ENCODE measurements around the gene DHX16. TPM values are rescaled to one million over a fixed set of nuclear protein-coding genes. Genes with fewer than 3 reads are reported as not detected.

The DHX16 gene
- total and polyA plus RNA-seq, 2 experiments from 2014 or later: 16.0 to 31.3 TPM

DNA sequence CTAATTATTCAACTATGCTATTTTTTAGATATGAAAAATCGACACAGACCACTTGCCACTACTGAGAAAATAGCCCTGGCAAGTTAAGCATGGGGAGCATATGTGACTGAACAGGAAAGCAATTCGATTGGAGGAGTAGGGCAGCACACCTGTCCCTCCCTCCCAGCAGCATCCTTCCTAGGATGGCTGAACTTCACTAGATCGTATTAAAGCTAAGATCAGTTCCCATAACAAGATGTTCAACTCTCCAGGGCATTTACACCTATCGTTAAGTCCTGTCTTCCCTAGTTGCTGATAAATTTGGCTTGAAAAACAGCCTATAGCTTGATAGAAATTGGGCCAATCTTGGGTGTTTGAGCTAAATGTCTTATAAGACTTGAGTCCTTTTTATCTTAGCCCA lies 62.7 kb downstream of the DHX16 start:
- Histone ChIP-seq H3K4me1 (ENCODE audit: insufficient read depth) (peaks cover 13% of the 10 kb centered on the region; the same call in 1 of the 2 replicates), H3K4me2 (no peak overlapping the region), H2AFZ (no peak overlapping the region), H3K4me3 (no peak overlapping the region), H3F3A (replicated peaks; ENCODE audit: low read depth) (peaks cover 11% of the 10 kb centered on the region), H3K27ac (ENCODE audit: low read depth) (no peak overlapping the region), H3K79me2 (replicated peaks; ENCODE audit: insufficient read depth) (peaks cover 34% of the 10 kb centered on the region), H3K9me2 (ENCODE audit: insufficient read depth) (no peaks in the 10 kb centered on the region), H3K36me3 (ENCODE audit: insufficient read depth) (peaks cover 54% of the 10 kb centered on the region), H3K27me3 (ENCODE audit: insufficient read depth) (no peaks in the 10 kb centered on the region), H4K20me1 (replicated peaks; ENCODE audit: insufficient read depth) (peaks cover 27% of the 10 kb centered on the region)
- no peak for DNase-seq (ENCODE audit: low spot score)
- H3K4me1 Mint-ChIP-seq: peaks cover 30% of the 10 kb centered on the region
- H3K27ac Mint-ChIP-seq: no peak overlapping the region
- no peak overlapping the region for H3K4me3 Mint-ChIP-seq
- peaks cover 22% of the 10 kb centered on the region for H3K27me3 Mint-ChIP-seq (ENCODE audit: insufficient read depth, low read depth, poor library complexity)
- peaks cover 96% of the 10 kb centered on the region for H3K36me3 Mint-ChIP-seq (ENCODE audit: low read depth)
- H3K9me3 Mint-ChIP-seq: 0 out of 3 replicates have a peak, but pooled peaks cover under 1% of the 10 kb centered on the region
- TF ChIP-seq REST (IDR thresholded peaks at IDR 0.05; ENCODE audit: unreplicated experiment) (no peak), NANOG (IDR thresholded peaks at IDR 0.05; ENCODE audit: borderline replicate concordance) (no peak), EZH2 (IDR thresholded peaks at IDR 0.05; ENCODE audit: low read depth, unreplicated experiment) (no peak), ZNF114 (CRISPR knock-in tag; IDR thresholded peaks at IDR 0.05) (no peak), POLR2AphosphoS5 (IDR thresholded peaks at IDR 0.05; ENCODE audit: low read depth) (no peak), CREB1 (CRISPR knock-in tag; IDR thresholded peaks at IDR 0.05; ENCODE audit: low read depth) (no peak), JUNB (IDR thresholded peaks at IDR 0.05; ENCODE audit: unreplicated experiment) (no peak), STAT1 (IDR thresholded peaks at IDR 0.05; ENCODE audit: unreplicated experiment) (no peak), EZH2phosphoT487 (IDR thresholded peaks at IDR 0.05; ENCODE audit: unreplicated experiment) (no peak), ETS1 (IDR thresholded peaks at IDR 0.05) (no peak), ZNF331 (CRISPR knock-in tag; IDR thresholded peaks at IDR 0.05; ENCODE audit: low read depth) (no peak)
- TF ChIP-seq, protein P1, sequence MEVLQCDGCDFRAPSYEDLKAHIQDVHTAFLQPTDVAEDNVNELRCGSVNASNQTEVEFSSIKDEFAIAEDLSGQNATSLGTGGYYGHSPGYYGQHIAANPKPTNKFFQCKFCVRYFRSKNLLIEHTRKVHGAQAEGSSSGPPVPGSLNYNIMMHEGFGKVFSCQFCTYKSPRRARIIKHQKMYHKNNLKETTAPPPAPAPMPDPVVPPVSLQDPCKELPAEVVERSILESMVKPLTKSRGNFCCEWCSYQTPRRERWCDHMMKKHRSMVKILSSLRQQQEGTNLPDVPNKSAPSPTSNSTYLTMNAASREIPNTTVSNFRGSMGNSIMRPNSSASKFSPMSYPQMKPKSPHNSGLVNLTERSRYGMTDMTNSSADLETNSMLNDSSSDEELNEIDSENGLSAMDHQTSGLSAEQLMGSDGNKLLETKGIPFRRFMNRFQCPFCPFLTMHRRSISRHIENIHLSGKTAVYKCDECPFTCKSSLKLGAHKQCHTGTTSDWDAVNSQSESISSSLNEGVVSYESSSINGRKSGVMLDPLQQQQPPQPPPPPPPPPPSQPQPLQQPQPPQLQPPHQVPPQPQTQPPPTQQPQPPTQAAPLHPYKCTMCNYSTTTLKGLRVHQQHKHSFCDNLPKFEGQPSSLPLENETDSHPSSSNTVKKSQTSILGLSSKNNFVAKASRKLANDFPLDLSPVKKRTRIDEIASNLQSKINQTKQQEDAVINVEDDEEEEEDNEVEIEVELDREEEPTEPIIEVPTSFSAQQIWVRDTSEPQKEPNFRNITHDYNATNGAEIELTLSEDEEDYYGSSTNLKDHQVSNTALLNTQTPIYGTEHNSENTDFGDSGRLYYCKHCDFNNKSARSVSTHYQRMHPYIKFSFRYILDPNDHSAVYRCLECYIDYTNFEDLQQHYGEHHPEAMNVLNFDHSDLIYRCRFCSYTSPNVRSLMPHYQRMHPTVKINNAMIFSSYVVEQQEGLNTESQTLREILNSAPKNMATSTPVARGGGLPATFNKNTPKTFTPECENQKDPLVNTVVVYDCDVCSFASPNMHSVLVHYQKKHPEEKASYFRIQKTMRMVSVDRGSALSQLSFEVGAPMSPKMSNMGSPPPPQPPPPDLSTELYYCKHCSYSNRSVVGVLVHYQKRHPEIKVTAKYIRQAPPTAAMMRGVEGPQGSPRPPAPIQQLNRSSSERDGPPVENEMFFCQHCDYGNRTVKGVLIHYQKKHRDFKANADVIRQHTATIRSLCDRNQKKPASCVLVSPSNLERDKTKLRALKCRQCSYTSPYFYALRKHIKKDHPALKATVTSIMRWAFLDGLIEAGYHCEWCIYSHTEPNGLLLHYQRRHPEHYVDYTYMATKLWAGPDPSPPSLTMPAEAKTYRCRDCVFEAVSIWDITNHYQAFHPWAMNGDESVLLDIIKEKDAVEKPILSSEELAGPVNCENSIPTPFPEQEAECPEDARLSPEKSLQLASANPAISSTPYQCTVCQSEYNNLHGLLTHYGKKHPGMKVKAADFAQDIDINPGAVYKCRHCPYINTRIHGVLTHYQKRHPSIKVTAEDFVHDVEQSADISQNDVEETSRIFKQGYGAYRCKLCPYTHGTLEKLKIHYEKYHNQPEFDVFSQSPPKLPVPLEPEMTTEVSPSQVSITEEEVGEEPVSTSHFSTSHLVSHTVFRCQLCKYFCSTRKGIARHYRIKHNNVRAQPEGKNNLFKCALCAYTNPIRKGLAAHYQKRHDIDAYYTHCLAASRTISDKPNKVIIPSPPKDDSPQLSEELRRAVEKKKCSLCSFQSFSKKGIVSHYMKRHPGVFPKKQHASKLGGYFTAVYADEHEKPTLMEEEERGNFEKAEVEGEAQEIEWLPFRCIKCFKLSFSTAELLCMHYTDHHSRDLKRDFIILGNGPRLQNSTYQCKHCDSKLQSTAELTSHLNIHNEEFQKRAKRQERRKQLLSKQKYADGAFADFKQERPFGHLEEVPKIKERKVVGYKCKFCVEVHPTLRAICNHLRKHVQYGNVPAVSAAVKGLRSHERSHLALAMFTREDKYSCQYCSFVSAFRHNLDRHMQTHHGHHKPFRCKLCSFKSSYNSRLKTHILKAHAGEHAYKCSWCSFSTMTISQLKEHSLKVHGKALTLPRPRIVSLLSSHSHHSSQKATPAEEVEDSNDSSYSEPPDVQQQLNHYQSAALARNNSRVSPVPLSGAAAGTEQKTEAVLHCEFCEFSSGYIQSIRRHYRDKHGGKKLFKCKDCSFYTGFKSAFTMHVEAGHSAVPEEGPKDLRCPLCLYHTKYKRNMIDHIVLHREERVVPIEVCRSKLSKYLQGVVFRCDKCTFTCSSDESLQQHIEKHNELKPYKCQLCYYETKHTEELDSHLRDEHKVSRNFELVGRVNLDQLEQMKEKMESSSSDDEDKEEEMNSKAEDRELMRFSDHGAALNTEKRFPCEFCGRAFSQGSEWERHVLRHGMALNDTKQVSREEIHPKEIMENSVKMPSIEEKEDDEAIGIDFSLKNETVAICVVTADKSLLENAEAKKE (CRISPR knock-in tag; IDR thresholded peaks at IDR 0.05): no peak
- TF ChIP-seq, protein P2, sequence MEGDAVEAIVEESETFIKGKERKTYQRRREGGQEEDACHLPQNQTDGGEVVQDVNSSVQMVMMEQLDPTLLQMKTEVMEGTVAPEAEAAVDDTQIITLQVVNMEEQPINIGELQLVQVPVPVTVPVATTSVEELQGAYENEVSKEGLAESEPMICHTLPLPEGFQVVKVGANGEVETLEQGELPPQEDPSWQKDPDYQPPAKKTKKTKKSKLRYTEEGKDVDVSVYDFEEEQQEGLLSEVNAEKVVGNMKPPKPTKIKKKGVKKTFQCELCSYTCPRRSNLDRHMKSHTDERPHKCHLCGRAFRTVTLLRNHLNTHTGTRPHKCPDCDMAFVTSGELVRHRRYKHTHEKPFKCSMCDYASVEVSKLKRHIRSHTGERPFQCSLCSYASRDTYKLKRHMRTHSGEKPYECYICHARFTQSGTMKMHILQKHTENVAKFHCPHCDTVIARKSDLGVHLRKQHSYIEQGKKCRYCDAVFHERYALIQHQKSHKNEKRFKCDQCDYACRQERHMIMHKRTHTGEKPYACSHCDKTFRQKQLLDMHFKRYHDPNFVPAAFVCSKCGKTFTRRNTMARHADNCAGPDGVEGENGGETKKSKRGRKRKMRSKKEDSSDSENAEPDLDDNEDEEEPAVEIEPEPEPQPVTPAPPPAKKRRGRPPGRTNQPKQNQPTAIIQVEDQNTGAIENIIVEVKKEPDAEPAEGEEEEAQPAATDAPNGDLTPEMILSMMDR (conservative IDR thresholded peaks at IDR 0.05; ENCODE audit: low read depth in 2 of 2): no peak
- ATAC-seq: no peak

All from GM23338 (cell line).